Suprapubic skin (tissue), 4 donors: ENCODE measurements around the gene SLC6A18.

Experiments used
- EP300 ChIP-seq: sonication (generic); formaldehyde crosslinking; IDR thresholded peaks from one replicate; pipeline ENCODE4 v1.6.1; 2017; ENCODE audit warnings: antibody characterized with exemption
- POLR2A ChIP-seq, 2 donors: fragments of 450-650 bp; IDR thresholded peaks; one replicate each; pipeline ENCODE4 v1.6.1; 2017; ENCODE audit warnings: antibody characterized with exemption in 2 of 2, mild to moderate bottlenecking in 2 of 2, moderate library complexity in 2 of 2
- POLR2AphosphoS5 ChIP-seq, 3 donors: sonication (generic); formaldehyde crosslinking; IDR thresholded peaks; one replicate each; pipeline ENCODE4 v1.6.1; 2017; ENCODE audit warnings: antibody characterized with exemption in 3 of 3

GRCh38 chr5:1244976-1245375 lies 19.8 kb downstream of the SLC6A18 start:
- no peak for TF ChIP-seq EP300
- no peak for TF ChIP-seq POLR2AphosphoS5 (IDR thresholded peaks at IDR 0.05)
- TF ChIP-seq POLR2A (IDR thresholded peaks at IDR 0.05): no peak
